ENCODE data around the gene LYST. TPM values are rescaled to one million over a fixed set of nuclear protein-coding genes. Genes with fewer than 3 reads are reported as not detected.

The LYST gene
- total RNA-seq, 2 experiments from 2014 or later = 4.0 to 8.2 TPM

DNA sequence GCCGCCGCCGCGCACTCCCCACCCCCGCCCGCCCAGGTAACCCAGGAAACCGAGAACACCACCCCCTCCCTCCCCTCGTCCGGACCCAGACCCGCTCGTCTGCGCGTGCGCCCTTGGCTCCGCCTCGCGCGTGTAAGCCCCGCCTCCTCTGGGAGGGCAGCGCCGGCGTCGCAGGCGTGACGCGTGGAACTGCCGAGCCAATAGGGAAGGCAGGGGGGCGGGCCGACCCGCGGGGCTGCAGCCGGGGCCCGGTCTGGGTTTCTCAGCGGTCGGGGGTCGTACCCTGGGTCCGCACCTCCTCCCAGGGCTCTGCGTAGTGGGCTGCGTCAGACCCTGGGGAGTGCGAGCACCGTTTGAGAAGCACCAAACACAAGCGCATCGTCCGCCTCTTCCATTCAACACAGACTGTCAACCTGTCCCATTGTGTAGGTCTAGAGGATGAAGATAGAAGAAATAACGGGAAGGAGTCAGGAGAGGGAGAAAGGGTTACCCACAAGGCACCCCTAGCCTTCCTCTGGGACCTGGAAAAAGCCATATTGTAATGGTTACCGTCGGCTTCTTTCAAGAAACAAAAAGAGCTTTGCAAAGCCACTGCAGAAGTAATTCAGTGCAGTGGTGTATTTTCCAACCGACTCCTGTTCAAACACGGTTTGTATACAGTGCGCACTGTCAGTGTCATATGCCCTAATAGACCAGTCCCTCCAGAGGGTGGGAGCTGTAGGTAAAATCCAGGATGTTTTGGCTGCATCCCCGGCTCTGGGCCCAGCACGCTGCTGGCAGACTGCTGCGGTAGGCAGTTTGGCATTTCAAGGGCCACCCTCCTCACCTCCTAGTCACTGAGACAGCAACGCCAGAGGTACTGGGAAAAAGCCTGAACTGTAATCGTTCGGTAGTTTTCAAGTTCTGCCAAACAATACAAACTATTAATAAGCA, 473 bp upstream of the LYST start:
- intact Hi-C loops (cut with micrococcal nuclease; ENCODE audit: unreplicated experiment) = loop anchor here (1.0 to 10.0 kb wide), 6 partner anchors 65 to 928 kb away; partner anchors contain the start of genes B3GALNT2, ERO1B and MTR
- CTCF ChIA-PET (ENCODE audit: unreplicated experiment) = no interaction called here
- peak; percentile 96 for DNase-seq (ENCODE audit: low spot score)
- TF ChIP-seq EZH2phosphoT487 (IDR thresholded peaks at IDR 0.05; ENCODE audit: borderline replicate concordance, low read depth, low read length) (no peak), CTCF (conservative IDR thresholded peaks at IDR 0.05; ENCODE audit: low read length) (no peak)
- Histone ChIP-seq H3K4me2 (ENCODE audit: low read length) (peak overlapping the region; percentile 91), H2AFZ (ENCODE audit: low read length) (peak overlapping the region; percentile 89), H3K4me1 (ENCODE audit: insufficient read depth, low read length, poor library complexity, severe bottlenecking) (peaks cover 21% of the 10 kb centered on the region), H3K4me3 (ENCODE audit: low read depth, low read length, poor library complexity, severe bottlenecking) (peak overlapping the region; percentile 78), H4K20me1 (ENCODE audit: insufficient read depth, low read length) (no peaks in the 10 kb centered on the region), H3K79me2 (ENCODE audit: insufficient read depth, low read depth, low read length) (no peaks in the 10 kb centered on the region), H3K9me3 (ENCODE audit: low read length) (no peaks in the 10 kb centered on the region), H3K27ac (ENCODE audit: low read depth, low read length, poor library complexity, severe bottlenecking) (peak overlapping the region; percentile 82), H3K36me3 (ENCODE audit: insufficient read depth, low read length) (no peaks in the 10 kb centered on the region), H3K9me2 (ENCODE audit: insufficient read depth, low read length) (no peaks in the 10 kb centered on the region)
- POLR2A ChIA-PET = interaction anchor here (1.4 to 1.6 kb wide), 2 partner anchors 24 to 105 kb away, joined by 4 to 5 read pairs; no protein-coding TSS in a partner anchor
- TSS peak; percentile 93 for BruUV-seq (replicated peaks)

GRCh38 chr1:235865565-235866204, 1.0 kb downstream of the LYST start:
- BruUV-seq (replicated peaks) = TSS peak; percentile 50
- Histone ChIP-seq H3K4me2 (ENCODE audit: low read length) (peak overlapping the region; percentile 79), H3K9me2 (ENCODE audit: insufficient read depth, low read length) (no peaks in the 10 kb centered on the region), H2AFZ (ENCODE audit: low read length) (peak overlapping the region; percentile 70; the same call in 1 of the 2 replicates), H3K36me3 (ENCODE audit: insufficient read depth, low read length) (no peaks in the 10 kb centered on the region), H4K20me1 (ENCODE audit: insufficient read depth, low read length) (no peaks in the 10 kb centered on the region), H3K4me1 (ENCODE audit: insufficient read depth, low read length, poor library complexity, severe bottlenecking) (peaks cover 21% of the 10 kb centered on the region), H3K9me3 (ENCODE audit: low read length) (no peaks in the 10 kb centered on the region), H3K79me2 (ENCODE audit: insufficient read depth, low read depth, low read length) (no peaks in the 10 kb centered on the region), H3K27ac (ENCODE audit: low read depth, low read length, poor library complexity, severe bottlenecking) (no peak overlapping the region), H3K4me3 (ENCODE audit: low read depth, low read length, poor library complexity, severe bottlenecking) (peak overlapping the region; percentile 78)
- ChIA-PET CTCF (ENCODE audit: unreplicated experiment) (interaction anchor here (1.4 kb wide), 1 partner anchor 361 kb away, joined by 3 read pairs; the partner anchor contains the start of gene B3GALNT2), POLR2A (interaction anchor here (0.8 to 1.6 kb wide), 6 partner anchors 8 to 1160 kb away, joined by 3 to 7 read pairs (median 4); partner anchors contain the start of gene B3GALNT2)
- intact Hi-C loops (cut with micrococcal nuclease; ENCODE audit: unreplicated experiment) = loop anchor here (1.0 to 10.0 kb wide), 5 partner anchors 82 to 929 kb away; partner anchors contain the start of genes B3GALNT2, ERO1B and MTR
- TF ChIP-seq EZH2phosphoT487 (IDR thresholded peaks at IDR 0.05; ENCODE audit: borderline replicate concordance, low read depth, low read length) (no peak), CTCF (conservative IDR thresholded peaks at IDR 0.05; ENCODE audit: low read length) (no peak; the same call in 1 of the 2 replicates)
- DNase-seq (ENCODE audit: low spot score) = no peak

All from OCI-LY7 (cell line).